ENCODE measurements around the gene ADO.
A peak's percentile ranks its signal among the peaks of the same experiment; 100 is the strongest.

Gene ADO

DNA sequence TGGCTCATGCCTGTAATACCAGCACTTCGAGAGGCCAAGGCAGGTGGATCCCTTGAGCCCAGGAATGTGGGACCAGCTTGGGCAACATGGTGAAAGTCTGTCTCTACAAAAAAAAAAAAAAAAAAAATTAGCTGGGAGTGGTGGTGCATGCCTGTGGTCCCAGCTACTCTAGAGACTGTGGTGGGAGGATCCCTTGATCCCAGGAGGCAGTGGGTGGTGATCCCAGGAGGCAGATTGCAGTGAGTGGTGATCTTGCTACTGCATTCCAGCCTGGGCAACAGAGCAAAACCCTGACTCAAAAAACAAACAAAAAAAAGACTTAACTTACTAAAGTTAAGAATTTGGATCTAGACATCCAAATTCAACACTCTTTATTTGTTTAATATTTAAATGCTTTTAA is 10.2 kb upstream of the ADO start:
- DNase-seq (ENCODE audit: low read depth): no peak

DNA sequence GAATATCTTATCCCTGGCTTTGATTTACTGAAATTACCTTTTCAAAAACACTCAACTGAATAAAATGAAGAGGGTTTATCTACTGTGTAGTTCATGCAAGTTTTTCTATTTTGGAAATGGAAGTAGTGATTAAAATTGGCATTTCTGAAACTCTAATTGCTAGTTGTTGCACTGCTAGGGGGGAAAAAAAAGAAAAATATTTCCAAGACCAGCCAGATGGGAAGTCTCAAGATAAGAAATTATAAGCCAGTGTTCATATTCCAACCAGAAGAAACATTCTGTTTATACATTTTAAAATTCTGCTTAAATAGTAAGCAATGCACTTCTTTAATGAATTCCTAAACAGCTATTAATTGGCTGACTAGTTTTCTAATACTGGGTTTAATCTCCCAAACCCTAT is 9.4 kb upstream of the ADO start:
- no peak for DNase-seq (ENCODE audit: low read depth)

DNA sequence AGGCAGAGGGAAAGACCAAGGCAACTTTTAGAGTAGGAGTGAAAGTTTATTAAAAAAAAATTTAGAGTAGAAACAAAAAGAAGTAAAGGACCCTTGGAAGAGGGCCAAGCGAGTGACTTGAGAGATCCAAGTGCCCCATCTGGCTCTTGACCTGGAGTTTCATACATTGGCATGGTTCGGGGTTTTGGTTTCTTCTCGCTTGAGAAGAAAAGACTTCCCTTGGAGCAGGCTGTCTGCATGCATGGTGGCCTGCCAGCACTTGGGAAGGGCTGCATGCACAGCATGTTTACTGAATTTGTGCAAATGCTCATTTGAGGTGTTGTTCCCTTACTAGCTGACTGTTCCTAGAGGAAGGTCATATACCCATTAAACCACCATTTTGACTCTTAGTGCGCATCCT is 8.8 kb upstream of the ADO start:
- DNase-seq (ENCODE audit: low read depth): no peak

DNA sequence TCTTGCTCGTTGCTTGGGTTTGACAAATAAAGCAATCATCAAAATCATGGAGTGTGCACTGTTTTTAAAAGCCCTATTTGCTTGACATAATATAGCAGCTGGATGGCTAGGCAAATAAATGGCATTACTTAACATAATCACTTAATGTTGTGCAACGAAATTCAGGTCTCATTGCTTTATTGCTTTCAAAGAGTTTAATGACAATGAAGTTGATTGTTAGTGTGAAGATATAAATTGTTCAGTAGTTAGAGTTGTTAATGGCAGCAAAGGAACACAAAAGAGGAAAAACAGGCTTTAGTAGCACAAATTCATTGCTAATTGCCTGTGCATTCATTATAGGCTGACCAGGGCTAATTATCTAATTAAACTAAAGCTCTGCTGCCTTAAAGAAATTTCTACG is 7.6 kb upstream of the ADO start:
- no peak for DNase-seq (ENCODE audit: low read depth)

DNA sequence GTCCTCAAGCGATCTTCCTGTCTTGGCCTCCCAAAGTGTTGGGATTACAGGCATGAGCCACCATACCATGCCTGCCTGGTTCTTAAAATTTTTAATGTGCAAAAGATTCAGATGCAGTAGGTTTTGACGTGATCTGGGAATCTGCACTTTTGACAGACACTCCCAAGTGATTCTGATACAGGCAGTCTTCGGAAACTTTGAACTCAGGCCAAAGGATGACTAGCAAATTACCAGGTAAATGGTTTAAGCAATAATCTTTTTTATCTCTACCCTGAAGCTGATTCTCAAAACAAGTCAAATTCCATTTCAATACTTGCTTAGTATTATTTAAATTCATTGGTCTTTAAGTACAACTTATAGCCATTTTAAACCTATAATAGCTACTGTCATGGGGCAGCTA is 2.6 kb upstream of the ADO start:
- DNase-seq (ENCODE audit: low read depth): no peak

DNA sequence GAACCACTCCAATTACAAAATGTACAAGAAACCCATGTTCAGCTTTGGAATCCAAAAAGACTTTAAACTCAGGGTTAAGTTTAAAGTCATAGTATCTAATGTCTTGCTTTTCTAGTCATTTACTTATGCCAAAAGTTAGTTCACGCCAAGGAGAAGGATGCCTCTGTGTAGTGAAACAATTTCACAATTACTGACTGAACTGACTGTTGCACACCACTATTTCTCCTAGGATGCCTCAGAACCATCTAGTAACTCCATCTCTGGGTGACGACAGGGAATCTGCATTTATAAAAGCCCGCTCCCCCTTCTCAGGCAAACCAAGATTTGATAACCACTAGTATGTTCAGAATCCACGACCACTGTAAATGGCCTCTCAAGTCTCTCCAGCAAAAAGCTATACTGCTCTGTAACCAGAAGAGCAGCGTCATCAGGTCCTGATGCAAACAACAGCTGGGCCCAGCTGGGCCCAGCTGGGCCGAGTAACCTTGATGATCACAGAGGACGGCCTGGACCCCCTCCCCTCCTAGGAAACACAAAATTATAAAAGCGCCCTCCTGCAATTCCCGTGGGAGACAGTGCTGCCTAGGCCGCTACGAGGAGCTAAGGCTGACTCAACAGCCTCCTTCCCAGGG is 680 bp upstream of the ADO start:
- DNase-seq (ENCODE audit: low read depth): peak; percentile 10

DNA sequence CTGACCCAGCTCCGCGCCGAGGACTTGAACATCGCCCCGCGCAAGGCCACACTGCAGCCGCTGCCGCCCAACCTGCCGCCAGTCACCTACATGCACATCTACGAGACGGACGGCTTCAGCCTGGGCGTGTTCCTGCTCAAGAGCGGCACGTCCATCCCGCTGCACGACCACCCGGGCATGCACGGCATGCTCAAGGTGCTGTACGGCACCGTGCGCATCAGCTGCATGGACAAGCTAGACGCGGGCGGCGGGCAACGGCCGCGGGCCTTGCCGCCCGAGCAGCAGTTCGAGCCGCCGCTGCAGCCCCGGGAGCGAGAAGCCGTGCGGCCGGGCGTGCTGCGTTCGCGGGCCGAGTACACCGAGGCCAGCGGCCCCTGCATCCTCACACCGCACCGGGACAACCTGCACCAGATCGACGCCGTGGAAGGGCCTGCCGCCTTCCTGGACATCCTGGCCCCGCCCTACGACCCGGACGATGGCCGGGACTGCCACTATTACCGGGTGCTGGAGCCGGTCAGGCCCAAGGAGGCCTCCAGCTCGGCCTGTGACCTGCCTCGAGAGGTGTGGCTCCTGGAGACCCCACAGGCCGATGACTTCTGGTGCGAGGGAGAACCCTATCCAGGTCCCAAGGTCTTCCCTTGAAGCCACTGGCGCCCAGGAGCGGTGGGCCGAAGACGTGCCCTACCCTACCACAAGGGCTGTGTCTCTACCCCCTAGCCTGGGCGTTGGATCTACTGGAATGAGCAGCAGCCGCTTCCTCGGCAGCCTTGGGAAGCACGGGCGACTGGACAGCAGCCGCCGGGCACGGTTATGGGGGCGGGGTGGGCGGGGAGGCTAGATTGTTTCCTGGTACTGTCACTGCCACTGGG is 945 bp downstream of the ADO start:
- peak; percentile 72 for DNase-seq (ENCODE audit: low read depth)

DNA sequence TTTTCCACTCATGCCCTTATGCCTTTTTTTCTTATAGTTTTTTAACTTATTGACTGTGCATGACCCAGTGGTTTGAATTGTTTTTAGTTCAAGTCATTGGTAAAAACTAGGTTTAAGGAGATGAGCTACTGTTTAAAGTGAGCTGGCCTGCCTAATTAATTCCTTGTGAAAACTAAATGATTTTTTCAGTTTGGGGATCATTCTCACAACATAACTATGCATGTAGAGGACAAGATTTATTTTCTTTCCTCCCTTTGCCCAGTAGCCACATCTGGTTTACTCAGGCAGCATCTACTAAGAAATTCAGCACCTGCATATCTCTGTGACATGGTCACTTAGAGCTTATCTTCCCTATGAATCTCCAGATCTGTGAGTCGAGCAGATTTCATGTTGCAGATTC is 1.7 kb downstream of the ADO start:
- DNase-seq (ENCODE audit: low read depth): peak; percentile 25

DNA sequence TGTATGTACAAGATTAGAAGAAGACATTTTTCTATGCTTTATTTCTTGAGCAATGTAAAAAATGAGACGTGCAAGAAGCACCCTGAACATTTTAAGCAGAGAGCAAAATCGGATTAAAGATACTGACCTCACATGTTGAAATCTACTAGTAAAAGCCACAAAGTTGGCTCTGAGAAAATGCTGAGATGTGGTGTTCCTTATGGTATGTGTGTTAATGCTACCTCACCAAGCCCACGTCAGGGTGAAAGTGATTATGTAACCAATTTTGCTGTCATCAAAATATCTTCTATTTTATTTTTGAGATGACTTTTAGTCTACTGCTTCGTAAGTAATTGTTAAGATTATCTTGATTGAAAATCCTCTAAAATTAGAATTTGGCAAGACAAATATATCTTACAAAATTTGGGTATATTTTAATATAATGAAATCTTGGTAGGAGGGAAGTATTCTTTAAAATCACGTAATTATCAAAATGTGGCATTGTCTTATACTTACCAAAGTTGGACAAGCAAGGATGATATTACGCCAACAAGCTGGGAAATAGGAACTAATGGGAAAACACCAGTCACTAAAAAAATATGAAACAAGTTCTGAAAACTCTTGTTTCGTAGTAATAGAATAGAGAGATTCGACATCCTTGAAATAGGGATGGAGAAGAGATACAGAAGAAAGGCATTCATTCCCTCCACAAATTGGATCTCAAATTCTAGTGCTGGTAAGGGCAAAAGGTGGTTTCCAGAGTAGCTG is 5.8 kb downstream of the ADO start:
- no peak for DNase-seq (ENCODE audit: low read depth)

DNA sequence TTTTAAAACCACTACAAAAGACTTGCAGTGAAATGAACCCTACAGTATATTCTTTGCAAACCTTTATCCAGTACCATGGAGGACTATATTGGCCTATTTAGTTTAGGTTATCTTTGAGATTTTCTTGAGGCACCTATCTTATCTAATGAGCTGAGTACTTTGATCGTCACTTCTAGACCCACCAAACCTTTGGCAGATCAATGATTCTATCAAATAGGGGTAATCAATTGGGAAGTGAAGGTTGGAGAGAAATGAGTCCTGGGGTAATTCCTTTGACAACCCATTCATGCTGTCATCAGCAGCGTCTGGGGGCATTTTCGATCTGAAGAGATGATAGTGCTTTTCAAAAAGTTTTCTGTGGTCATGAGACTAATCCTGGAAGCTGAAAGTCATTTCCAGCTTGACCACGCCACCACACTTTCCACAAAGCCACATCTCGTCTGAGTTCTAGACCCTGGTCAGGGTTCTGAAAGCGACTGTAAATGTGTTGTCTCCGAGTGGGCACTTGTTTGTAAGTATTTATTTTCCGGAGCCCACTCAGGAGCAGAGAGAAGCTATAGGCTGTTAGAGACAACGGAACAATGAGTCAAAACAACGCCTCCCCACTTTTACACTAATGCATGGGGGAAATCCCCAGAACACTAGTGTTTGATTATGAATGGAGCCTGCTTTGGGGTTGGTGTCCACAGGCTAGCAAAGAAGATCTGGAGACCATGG is 6.8 kb downstream of the ADO start:
- no peak for DNase-seq (ENCODE audit: low read depth)

DNA sequence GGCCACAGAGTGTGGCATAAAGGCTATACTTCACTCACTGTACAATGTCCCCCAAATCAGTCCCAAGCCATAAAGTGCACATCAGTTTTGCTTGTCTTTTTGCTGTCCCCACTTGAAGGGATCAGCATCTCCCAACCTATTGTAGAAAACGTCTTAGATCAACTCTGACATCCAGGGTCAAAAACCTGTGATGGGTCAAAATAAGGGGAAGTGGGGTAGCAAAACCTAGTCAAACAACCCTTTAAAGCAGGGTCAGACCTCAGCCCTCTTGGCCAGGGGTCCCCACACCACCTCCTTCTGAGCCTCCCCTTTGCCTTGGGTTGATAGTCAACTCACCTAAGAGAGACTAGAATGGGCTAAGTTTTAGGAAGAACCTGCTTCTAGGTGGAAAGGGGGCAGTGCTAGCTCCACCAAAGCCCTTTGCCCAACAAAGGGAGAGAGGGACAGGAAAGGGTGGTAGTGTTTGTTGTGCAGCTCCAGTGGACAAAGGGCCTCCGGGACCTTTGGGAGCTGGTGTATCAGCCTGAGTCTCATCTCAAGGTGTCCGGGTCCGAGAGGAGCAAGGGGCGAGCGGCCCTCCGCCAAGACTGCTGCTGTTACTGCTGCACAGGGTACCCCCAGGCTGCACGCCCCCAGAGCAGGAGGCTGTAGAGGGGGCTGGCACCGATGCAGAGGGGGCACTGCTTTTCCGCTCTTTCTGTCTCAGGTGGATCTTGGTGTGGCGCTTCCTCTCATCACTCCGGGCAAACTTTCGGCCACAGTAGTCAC is 8.3 kb downstream of the ADO start:
- no peak for DNase-seq (ENCODE audit: low read depth)

DNA sequence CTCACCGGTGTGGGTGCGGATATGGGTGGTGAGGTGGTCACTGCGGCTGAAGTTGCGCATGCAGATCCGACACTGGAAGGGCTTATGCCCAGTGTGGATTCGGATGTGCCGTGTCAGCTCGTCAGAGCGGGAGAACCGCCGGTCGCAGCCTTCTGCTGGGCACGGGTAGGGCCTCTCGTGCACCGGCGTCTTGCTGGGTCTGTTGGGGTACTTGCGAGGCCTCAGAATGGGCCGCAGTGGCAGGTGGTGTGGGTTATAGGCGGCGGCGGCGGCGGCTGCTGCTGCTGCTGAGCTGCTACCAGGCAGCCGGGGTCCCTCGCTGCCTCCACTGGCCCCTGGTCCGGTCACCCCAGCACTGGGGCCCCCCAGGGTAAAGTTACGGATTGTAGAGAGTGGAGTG is 8.9 kb downstream of the ADO start:
- DNase-seq (ENCODE audit: low read depth): no peak

DNA sequence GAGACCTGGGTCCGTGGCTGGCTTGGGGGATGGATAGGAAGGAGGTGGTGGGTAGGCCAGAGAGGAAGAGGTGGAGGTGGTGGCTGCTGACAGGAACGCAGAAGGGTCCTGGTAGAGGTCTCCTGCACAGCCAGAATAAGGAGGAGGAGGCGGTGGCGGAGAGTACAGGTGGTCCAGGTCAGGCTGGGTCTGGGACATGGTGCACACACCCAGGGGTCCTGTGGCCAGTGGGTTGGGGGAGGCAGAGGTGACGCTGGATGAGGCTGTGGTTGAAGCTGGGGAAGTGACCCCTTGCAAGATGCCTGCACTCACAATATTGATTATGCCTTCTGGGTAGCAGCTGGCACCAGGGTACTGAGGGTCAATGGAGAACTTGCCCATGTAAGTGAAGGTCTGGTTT is 9.5 kb downstream of the ADO start:
- no peak for DNase-seq (ENCODE audit: low read depth)

DNA sequence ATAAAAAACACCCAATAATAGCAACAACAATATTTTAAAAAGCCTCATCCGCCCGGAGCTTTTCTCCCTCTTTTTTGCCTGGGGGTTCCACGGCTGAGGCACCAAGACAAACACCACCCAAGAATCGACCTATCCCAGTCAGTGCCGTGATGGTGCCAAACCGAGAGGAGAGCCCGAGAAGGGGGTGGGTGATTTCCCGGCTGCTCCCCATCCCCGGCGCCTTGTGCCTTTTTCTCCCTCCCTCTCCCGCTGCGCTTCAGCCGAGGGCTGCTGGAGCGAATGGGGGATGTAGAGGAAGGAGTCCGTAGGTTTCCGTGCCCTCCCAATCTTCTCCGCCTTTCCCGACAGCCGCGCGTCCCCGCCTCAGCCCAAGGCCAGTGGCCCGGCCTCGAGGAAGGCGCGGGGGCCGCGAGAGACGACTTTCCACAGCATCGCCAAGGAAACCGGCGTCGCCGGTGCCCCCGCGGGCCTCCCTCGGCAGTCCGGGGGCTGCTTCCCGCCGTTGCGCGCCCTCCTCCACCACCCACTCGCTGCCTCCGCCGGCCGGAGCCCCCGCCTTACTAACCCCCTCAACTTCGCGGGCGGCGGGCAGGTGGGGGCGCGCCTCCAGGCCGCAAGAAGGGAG is 10.3 kb downstream of the ADO start:
- peak; percentile 10 for DNase-seq (ENCODE audit: low read depth)

DNA sequence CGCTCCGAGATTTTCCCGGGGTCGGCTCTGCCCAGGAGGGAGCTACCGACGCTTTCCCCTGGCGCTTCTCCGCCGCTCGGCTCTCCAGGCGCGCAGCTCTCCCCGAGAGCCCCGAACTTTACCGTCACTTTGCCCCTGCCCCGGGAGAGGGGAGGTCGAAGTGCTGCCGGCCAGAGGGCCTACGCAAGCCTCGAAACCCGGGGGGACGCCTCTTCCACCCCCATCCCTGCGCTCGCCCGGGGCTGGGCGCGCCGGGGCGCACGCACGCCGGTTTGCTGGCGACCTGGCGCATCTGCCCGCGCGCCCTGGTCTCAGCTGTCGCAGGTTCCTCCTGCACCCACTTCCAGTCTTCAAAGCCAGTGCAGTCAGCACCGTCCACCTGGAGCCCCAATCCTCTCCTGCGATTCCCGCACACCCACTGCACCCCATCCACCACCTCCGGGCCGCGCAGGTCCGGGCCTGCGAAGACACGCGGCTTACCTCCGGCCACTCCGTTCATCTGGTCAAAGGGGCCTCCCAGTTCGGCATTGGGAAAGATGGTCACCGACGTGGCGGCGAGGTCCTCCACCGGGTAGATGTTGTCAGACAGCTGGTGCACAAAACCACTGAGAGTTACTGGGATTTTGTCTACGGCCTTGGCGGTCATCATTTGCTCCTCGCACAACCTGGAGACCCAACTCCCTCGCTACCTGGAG is 11.0 kb downstream of the ADO start:
- DNase-seq (ENCODE audit: low read depth): peak; percentile 17

DNA sequence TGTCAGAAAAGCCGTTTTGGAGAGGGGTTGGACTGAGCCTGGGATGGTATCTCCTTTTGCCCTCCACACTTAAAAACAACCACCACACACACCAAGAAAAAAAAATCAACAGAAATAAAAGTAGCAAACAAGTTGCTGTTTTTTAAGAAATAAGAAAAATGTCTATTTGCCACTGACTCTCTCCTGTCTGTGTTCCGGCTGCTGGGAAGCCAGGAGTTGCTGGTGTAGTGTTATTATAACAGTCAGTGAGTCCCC is 11.5 kb downstream of the ADO start:
- DNase-seq (ENCODE audit: low read depth): no peak

DNA sequence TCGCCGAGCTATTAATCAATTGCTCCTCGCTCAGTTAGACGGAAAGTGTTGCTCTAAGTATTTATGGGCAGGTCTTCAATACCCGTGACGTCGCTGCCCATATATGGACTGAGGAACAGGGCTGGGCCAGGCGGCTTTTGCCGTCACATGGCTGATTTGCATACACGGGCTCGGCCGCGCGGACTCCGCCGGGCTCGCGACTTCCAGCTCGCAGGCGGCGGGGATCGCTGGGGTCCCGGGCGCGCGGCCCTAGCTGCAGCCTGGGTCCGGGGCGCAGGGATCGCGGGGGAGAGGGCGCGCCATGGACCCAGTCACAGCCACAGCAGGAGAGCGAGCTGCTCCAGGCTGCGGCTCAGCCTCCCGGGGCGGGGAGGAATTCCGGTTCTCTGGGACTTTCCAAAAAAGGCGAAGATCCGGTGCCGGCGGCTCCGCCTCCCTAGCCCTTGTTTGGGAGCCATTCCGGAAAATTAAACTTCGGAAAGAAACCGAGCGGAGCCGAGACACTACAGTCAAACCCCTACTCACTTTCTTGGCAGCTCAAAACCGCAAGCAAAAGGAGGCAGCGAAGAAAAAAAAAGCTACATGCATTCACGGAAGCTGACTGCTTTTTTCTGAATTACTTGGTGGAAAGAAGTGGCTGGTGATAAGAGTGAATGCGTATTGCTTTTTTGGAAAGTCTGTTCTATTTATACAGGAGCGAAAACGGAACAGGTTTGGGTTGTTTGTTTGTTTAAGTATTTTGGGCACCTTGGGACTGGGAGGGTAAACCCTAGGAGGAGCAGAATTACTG is 12.0 kb downstream of the ADO start, which contains the start of gene EGR2:
Gene EGR2 (minus strand): TSS at position 36 of the 790 bp plus-strand sequence. CDS start 337 bp downstream, outside the sequence.
- peak; percentile 94 for DNase-seq (ENCODE audit: low read depth)

DNA sequence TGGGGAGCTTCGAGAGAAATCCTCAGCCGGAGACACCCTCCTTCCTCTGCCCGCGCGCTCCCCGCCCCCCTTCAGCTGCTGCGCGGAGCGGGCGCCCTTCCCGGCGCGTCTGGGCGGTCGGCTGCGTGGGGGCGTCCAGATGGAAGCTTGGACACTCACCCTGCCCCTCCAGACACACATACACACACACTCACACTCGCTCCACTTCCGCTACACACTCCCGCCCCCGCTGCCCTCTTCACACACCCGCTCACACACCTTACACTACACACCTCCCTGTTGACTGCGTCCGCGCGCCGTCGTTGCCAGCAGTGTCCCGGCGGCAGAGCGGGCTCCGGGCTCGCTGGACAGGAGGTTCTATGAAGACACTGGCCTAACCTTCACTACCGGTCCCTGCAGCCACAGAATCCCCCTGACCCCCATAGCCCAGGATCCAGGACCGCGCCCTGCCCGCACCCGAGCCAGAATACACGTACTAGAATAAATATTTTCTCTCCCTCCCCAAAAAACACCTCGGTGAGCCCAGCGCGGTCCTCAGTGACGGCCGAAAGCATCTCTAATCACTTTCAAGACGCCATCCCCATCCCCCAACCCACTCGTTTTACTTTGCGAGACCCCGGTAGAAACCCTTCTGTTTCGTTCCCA is 12.7 kb downstream of the ADO start:
- peak; percentile 44 for DNase-seq (ENCODE audit: low read depth)

DNA sequence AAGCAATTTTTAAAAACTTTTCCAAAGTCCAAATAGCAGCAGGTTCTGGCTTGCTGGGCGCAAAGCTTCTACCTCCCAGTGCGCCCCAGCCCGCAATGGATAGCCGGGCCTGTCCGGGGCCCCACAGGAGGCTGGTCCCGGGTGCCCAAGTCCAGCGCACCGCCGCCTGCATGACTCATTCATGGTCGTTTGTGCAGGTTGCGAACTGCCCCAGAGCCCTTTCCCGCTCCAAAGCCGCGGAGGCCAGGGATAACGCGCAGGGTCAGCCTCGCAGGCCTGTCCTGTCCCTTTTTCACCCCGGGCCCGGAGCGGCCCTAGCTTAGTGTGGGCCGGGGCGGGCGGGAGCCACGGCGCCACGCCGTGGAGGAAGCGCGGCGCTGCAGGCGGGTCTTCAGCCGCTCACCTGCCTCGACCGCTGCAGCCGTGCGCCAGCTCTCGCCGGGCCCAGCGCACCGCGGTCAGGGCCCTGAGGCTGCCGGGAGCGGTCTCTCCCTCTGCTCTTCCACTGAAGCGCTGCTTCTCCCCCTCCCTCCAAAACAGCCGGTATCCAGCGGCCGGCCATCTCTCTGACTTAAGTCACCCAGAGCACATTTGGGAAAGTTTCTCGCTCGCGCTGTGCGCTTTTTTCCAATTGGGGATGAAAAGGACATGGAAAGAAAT is 13.4 kb downstream of the ADO start:
- peak; percentile 78 for DNase-seq (ENCODE audit: low read depth)

Data from ELR (cell line).